ENCODE data around the gene ANKRD11. TPM values are rescaled to one million over a fixed set of nuclear protein-coding genes. Genes with fewer than 3 reads are reported as not detected.

ANKRD11 gene
- total RNA-seq, 4 donors from 2014 or later, result 75.6 to 183 (median 108) TPM

- TF ChIP-seq CTCF (IDR thresholded peaks at IDR 0.05) (no peak), POLR2A (IDR thresholded peaks at IDR 0.05) (no peak)
- 80 to 85% methylated on average over 20 to 22 of the region's 22 CpGs for WGBS, 2 donors
- DNase-seq (ENCODE audit: low spot score in 2 of 2), result no peak
- H3K4me3 ChIP-seq (ENCODE audit: low read depth, poor library complexity, severe bottlenecking), result no peak overlapping the region
- intact Hi-C loops (cut with DNase I; ENCODE audit: low total_unique reads), result no loop called here
Observed at GRCh38 chr16:89406277-89406888, 84.0 kb downstream of the ANKRD11 start.

GRCh38 chr16:89404561-89404960, 85.8 kb downstream of the ANKRD11 start:
- H3K4me3 ChIP-seq (ENCODE audit: low read depth, poor library complexity, severe bottlenecking), result no peak overlapping the region
- intact Hi-C loops (cut with DNase I; ENCODE audit: low total_unique reads), result no loop called here
- WGBS, 2 donors, result 66 to 67% methylated on average over 8 of the region's 8 CpGs
- TF ChIP-seq POLR2A (IDR thresholded peaks at IDR 0.05), result no peak
- DNase-seq (ENCODE audit: low spot score in 2 of 2), result no peak

GRCh38 chr16:89402962-89403361, 87.4 kb downstream of the ANKRD11 start:
- intact Hi-C loops (cut with DNase I; ENCODE audit: low total_unique reads), result no loop called here
- H3K4me3 ChIP-seq (ENCODE audit: low read depth, poor library complexity, severe bottlenecking), result no peak overlapping the region
- 72 to 75% methylated on average over 15 to 17 of the region's 17 CpGs for WGBS, 2 donors
- no peak for DNase-seq (ENCODE audit: low spot score in 2 of 2)
- no peak for TF ChIP-seq POLR2A (IDR thresholded peaks at IDR 0.05)
- no peak for TF ChIP-seq CTCF (IDR thresholded peaks at IDR 0.05)

- no peak for DNase-seq (ENCODE audit: low spot score in 2 of 2)
- 58 to 76% methylated on average over 26 to 27 of the region's 27 CpGs for WGBS, 2 donors
- no peak overlapping the region for H3K4me3 ChIP-seq (ENCODE audit: low read depth, poor library complexity, severe bottlenecking)
- TF ChIP-seq CTCF (IDR thresholded peaks at IDR 0.05), result no peak
- TF ChIP-seq POLR2A (IDR thresholded peaks at IDR 0.05), result no peak
- intact Hi-C loops (cut with DNase I; ENCODE audit: low total_unique reads), result no loop called here
Observed at GRCh38 chr16:89401641-89402445, 88.5 kb downstream of the ANKRD11 start.

- no peak for DNase-seq (ENCODE audit: low spot score in 2 of 2)
- WGBS, 2 donors, result 82 to 89% methylated on average over 12 of the region's 12 CpGs
- no peak for TF ChIP-seq POLR2A (IDR thresholded peaks at IDR 0.05)
- no peak for TF ChIP-seq CTCF (IDR thresholded peaks at IDR 0.05)
- no peak overlapping the region for H3K4me3 ChIP-seq (ENCODE audit: low read depth, poor library complexity, severe bottlenecking)
- intact Hi-C loops (cut with DNase I; ENCODE audit: low total_unique reads), result no loop called here
Observed at GRCh38 chr16:89401205-89401604, 89.2 kb downstream of the ANKRD11 start.

GRCh38 chr16:89400740-89401139, 89.6 kb downstream of the ANKRD11 start:
- intact Hi-C loops (cut with DNase I; ENCODE audit: low total_unique reads), result no loop called here
- 57 to 69% methylated on average over 12 to 13 of the region's 14 CpGs for WGBS, 2 donors
- H3K4me3 ChIP-seq (ENCODE audit: low read depth, poor library complexity, severe bottlenecking), result no peak overlapping the region
- no peak for DNase-seq (ENCODE audit: low spot score in 2 of 2)
- no peak for TF ChIP-seq CTCF (IDR thresholded peaks at IDR 0.05)
- no peak for TF ChIP-seq POLR2A (IDR thresholded peaks at IDR 0.05)
